Heart left ventricle (tissue), 16 donors: ENCODE measurements around the gene MKRN3. TPM values are rescaled to one million over a fixed set of nuclear protein-coding genes. Genes with fewer than 3 reads are reported as not detected.
A peak's percentile ranks its signal among the peaks of the same experiment; 100 is the strongest.

ENCODE experiments used
- ATAC-seq, 4 donors: fragments of 200-7000 bp; cut with Tn5 transposase; one replicate each; pipeline ENCODE4 v1.9.1; 2020 to 2022; ENCODE audit warnings: moderate library complexity in 4 of 4, mild to moderate bottlenecking in 3 of 4, moderate number of reproducible peaks in 1 of 4
- DNase-seq, 5 donors: peaks; one replicate each; pipeline ENCODE4 v3.0.0-alpha.2; 2020
- H3K27ac ChIP-seq, 12 donors: fragments of 200-600 bp; sonication (generic) in 4 of 12; one replicate each; pipeline versions ENCODE4 v1.5.0 to v1.8.0; 2016 to 2022; ENCODE audit warnings: mild to moderate bottlenecking in 2 of 12
- H3K27me3 ChIP-seq, 9 donors: fragments of 200-600 bp; sonication (generic) in 2 of 9; one replicate each; pipeline versions ENCODE4 v1.5.1 to v1.8.0; 2016 to 2022; ENCODE audit warnings: mild to moderate bottlenecking in 3 of 9
- H3K36me3 ChIP-seq, 9 donors: fragments of 200-600 bp; sonication (generic) in 2 of 9; one replicate each; pipeline versions ENCODE4 v1.5.0 to v1.8.0; 2018 to 2022; ENCODE audit warnings: mild to moderate bottlenecking in 2 of 9
- H3K4me1 ChIP-seq, 12 donors: fragments of 200-600 bp; sonication (generic) in 4 of 12; one replicate each; pipeline versions ENCODE4 v1.5.0 to v1.8.0; 2016 to 2022; ENCODE audit warnings: mild to moderate bottlenecking in 3 of 12
- H3K4me3 ChIP-seq, 12 donors: fragments of 200-600 bp; sonication (generic) in 4 of 12; one replicate each; pipeline versions ENCODE4 v1.5.0 to v1.8.0; 2017 to 2022; ENCODE audit warnings: mild to moderate bottlenecking in 9 of 12, moderate library complexity in 4 of 12
- H3K9me3 ChIP-seq, 12 donors: fragments of 200-600 bp; sonication (generic) in 4 of 12; one replicate each; pipeline versions ENCODE4 v1.5.0 to v1.8.0; 2016 to 2022; ENCODE audit warnings: mild to moderate bottlenecking in 1 of 12
- CTCF ChIP-seq, 12 donors: fragments of 200-600 bp; sonication (generic) in 4 of 12; IDR thresholded peaks; one replicate each; pipeline versions ENCODE4 v1.5.0 to v1.8.0; 2018 to 2022; ENCODE audit warnings: antibody characterized with exemption in 12 of 12, mild to moderate bottlenecking in 5 of 12
- POLR2A ChIP-seq, 2 donors: fragments of 450-650 bp; IDR thresholded peaks; one replicate each; pipeline ENCODE4 v1.6.1; 2017; ENCODE audit warnings: antibody characterized with exemption in 2 of 2, mild to moderate bottlenecking in 2 of 2, moderate library complexity in 2 of 2
- WGBS, 4 donors: extraction: QIAGEN DNeasy Blood & Tissue Kit in 2 of 4; methylation state at CpG; one replicate each; pipeline versions ENCODE4 v1.1.5 to v1.1.7; 2013 to 2018; 5-methylcytosine and 5-hydroxymethylcytosine counted together
- intact Hi-C, 10 donors: fragments of 100-400 bp; cut with DNase I; formaldehyde crosslinking; loops; one replicate each; pipeline versions ENCODE4 v1.11.1 to v1.14.2; 2022
- polyA plus RNA-seq, 2 donors: library from polyadenylated mRNA; stranded (reverse); fragments of 200-250 nt; gene quantifications; one replicate each; pipeline ENCODE4 v1.2.3, GENCODE V29; 2013
- total RNA-seq, 9 donors: library from RNA; depleted of rRNA in 2 of 9; stranded (reverse); fragments of >200 nt in 2 of 9; fragmentation: NEBNext Ultra II Directional in 3 of 9; extraction: Animal tissue kit (Norgen Biotek cat#: 25700) in 3 of 9; gene quantifications; one replicate each; pipeline versions ENCODE4 v1.1.0 to v1.2.4, GENCODE V29; 2016 to 2023
- donor health status: ischemic (EF 13 %, LVEDD 7.1; RV severe dilation, severe dysfunction).
- donor health status: healthy with polysubstance abuse.
- donor health status: DM: no; HTN: yes; CAD: no.
- donor health status: DM: no; HTN: no; CAD: no.
- donor health status: ischemic (EF 25% LVEDD 6.9; RV normal size, moderate dysfunction).
- donor health status: ischemic (EF 25% LVEDD 5.7; RV mildly dilated, moderate dysfunction).
- donor health status: healthy.
- donor health status: DM: yes; HTN: yes; CAD: no.
- donor health status: ischemic (EF 35%, LVEDD 5.7; RV mildly dilated, moderate dysfunction).
- donor health status: nonischemic (EF 11% LVEDD 7.7; RV severe dilation, severe dysfunction).
- donor health status: DM: yes; HTN: yes; CAD: no.
- donor health status: PGD.
- donor health status: ischemic (EF 29% LVEDD 5.4; RV normal size, mild dysfunction).
- donor health status: nonischemic (EF 23%, LVEDD 6.1; RV moderate dilation, normal function).

The MKRN3 gene
- total and polyA plus RNA-seq, 11 donors, result 0.11 to 0.45 (median 0.19) TPM; not detected in 6

GRCh38 chr15:23564821-23565394 lies 566 bp upstream of the MKRN3 start:
- no peak for DNase-seq
- H3K9me3 ChIP-seq, result peaks cover 0 to 2% (median 0%) of the 10 kb centered on the region in 12 donors
- peak overlapping the region in 3 of 12 donors; percentile 11 to 31 (median 17) for H3K4me3 ChIP-seq
- TF ChIP-seq POLR2A (IDR thresholded peaks at IDR 0.05) (no peak), CTCF (IDR thresholded peaks at IDR 0.05) (no peak)
- H3K27ac ChIP-seq, result no peak overlapping the region
- WGBS, 4 donors, result 86 to 91% (median 88%) methylated on average over 14 of the region's 14 CpGs
- ATAC-seq, result no peak
- intact Hi-C loops, result no loop called here
- peaks cover 0 to 13% (median 6%) of the 10 kb centered on the region in 9 donors for H3K27me3 ChIP-seq
- H3K4me1 ChIP-seq, result no peaks in the 10 kb centered on the region
- no peaks in the 10 kb centered on the region for H3K36me3 ChIP-seq

GRCh38 chr15:23566071-23566554 lies 639 bp downstream of the MKRN3 start:
- Histone ChIP-seq H3K27me3 (peaks cover 0 to 13% (median 6%) of the 10 kb centered on the region in 9 donors), H3K9me3 (peaks cover 0 to 2% (median 0%) of the 10 kb centered on the region in 12 donors), H3K4me1 (no peaks in the 10 kb centered on the region), H3K36me3 (no peaks in the 10 kb centered on the region), H3K27ac (peak overlapping the region in 1 of 12 donors; percentile 29), H3K4me3 (peak overlapping the region in 4 of 12 donors; percentile 16 to 49 (median 26))
- intact Hi-C loops, result no loop called here
- DNase-seq (no peak), ATAC-seq (no peak)
- TF ChIP-seq POLR2A (IDR thresholded peaks at IDR 0.05) (no peak), CTCF (IDR thresholded peaks at IDR 0.05) (no peak)
- 76 to 81% (median 79%) methylated on average over 11 to 22 of the region's 22 CpGs for WGBS, 4 donors

- Histone ChIP-seq H3K27me3 (peaks cover 0 to 13% (median 3%) of the 10 kb centered on the region in 9 donors), H3K36me3 (no peaks in the 10 kb centered on the region), H3K4me1 (no peaks in the 10 kb centered on the region), H3K9me3 (peaks cover 0 to 2% (median 0%) of the 10 kb centered on the region in 12 donors), H3K27ac (no peak overlapping the region), H3K4me3 (peak overlapping the region in 1 of 12 donors; percentile 49)
- ATAC-seq (no peak), DNase-seq (no peak)
- intact Hi-C loops, result no loop called here
- 87 to 93% (median 89%) methylated on average over 8 of the region's 8 CpGs for WGBS, 4 donors
- TF ChIP-seq POLR2A (IDR thresholded peaks at IDR 0.05) (no peak), CTCF (IDR thresholded peaks at IDR 0.05) (no peak)
Observed at GRCh38 chr15:23566651-23567050, 1.2 kb downstream of the MKRN3 start.

- no peak for DNase-seq
- no peaks in the 10 kb centered on the region for H3K4me1 ChIP-seq
- no peak for TF ChIP-seq CTCF (IDR thresholded peaks at IDR 0.05)
- no peak for TF ChIP-seq POLR2A (IDR thresholded peaks at IDR 0.05)
- peaks cover 0 to 2% (median 0%) of the 10 kb centered on the region in 12 donors for H3K9me3 ChIP-seq
- WGBS, 4 donors, result 67 to 80% (median 74%) methylated on average over 1 of the region's 1 CpG
- no peak overlapping the region for H3K27ac ChIP-seq
- H3K36me3 ChIP-seq, result no peaks in the 10 kb centered on the region
- H3K4me3 ChIP-seq, result no peak overlapping the region
- peaks cover 0 to under 1% (median 0%) of the 10 kb centered on the region in 9 donors for H3K27me3 ChIP-seq
- intact Hi-C loops, result no loop called here
- ATAC-seq, result no peak
Observed at GRCh38 chr15:23567921-23568320, 2.4 kb downstream of the MKRN3 start.
